Right cardiac atrium (tissue), 5 donors: ENCODE results near the gene ADAMTS6. TPM values are rescaled to one million over a fixed set of nuclear protein-coding genes. Genes with fewer than 3 reads are reported as not detected.
A peak's percentile ranks its signal among the peaks of the same experiment; 100 is the strongest.
"Not testable (repeated sequence)": the region's sequence is repeated elsewhere in the genome, so short reads cannot be mapped to it uniquely, and the experiment has no call there.

Experiments
- ATAC-seq, 2 donors: fragments of 200-7000 bp; cut with Tn5 transposase; one replicate each; pipeline versions ENCODE4 v1.8.0 to v1.9.1; 2020; ENCODE audit warnings: moderate library complexity in 2 of 2, mild to moderate bottlenecking in 1 of 2
- DNase-seq, 3 donors: peaks; one replicate each; pipeline ENCODE4 v3.0.0-alpha.2; 2020
- H3K27ac ChIP-seq: one replicate; pipeline ENCODE4 v1.5.1; 2013; ENCODE audit warnings: mild to moderate bottlenecking, low read length, control low read depth, moderate library complexity
- H3K27me3 ChIP-seq: one replicate; pipeline ENCODE4 v1.6.1; 2013; ENCODE audit not compliant: control insufficient read depth, insufficient read depth
- H3K4me1 ChIP-seq: one replicate; pipeline ENCODE4 v1.6.1; 2013; ENCODE audit warnings: low read length; ENCODE audit not compliant: control insufficient read depth, insufficient read depth
- H3K4me3 ChIP-seq: one replicate; pipeline ENCODE4 v1.5.1; 2013; ENCODE audit warnings: low read length, control low read depth
- H3K9me3 ChIP-seq: one replicate; pipeline ENCODE4 v1.6.1; 2013; ENCODE audit warnings: low read length; ENCODE audit not compliant: control insufficient read depth
- WGBS: extraction: QIAGEN DNeasy Blood & Tissue Kit; methylation state at CpG from one replicate; pipeline ENCODE4 v1.1.7; 2013; 5-methylcytosine and 5-hydroxymethylcytosine counted together
- intact Hi-C, 4 donors: fragments of 100-400 bp; cut with DNase I; formaldehyde crosslinking; loops; one replicate each; pipeline versions ENCODE4 v1.11.0 to v1.14.0; 2022 to 2023
- long read RNA-seq, 4 donors: library from polyadenylated mRNA; unstranded; transcript quantifications; one replicate each; pipeline ENCODE4 v2.0.0, GENCODE V29; 2020 to 2021
- polyA plus RNA-seq: library from polyadenylated mRNA; stranded (reverse); fragments of 200-250 nt; gene quantifications from one replicate; pipeline ENCODE4 v1.2.3, GENCODE V29; 2013
- total RNA-seq, 4 donors: library from RNA; stranded (reverse); fragmentation: NEBNext Ultra II Directional; extraction: Animal tissue kit (Norgen Biotek cat#: 25700); gene quantifications; one replicate each; pipeline ENCODE4 v1.2.1, GENCODE V29; 2021
- donor health status: healthy with polysubstance abuse.
- donor health status: DM: no; HTN: yes; CAD: no.
- donor health status: DM: no; HTN: no; CAD: no.
- donor health status: DM: no; HTN: yes; CAD: no; lungs with severe emphysema.
- donor health status: DM: yes; HTN: yes; CAD: no.

The ADAMTS6 gene, protein sequence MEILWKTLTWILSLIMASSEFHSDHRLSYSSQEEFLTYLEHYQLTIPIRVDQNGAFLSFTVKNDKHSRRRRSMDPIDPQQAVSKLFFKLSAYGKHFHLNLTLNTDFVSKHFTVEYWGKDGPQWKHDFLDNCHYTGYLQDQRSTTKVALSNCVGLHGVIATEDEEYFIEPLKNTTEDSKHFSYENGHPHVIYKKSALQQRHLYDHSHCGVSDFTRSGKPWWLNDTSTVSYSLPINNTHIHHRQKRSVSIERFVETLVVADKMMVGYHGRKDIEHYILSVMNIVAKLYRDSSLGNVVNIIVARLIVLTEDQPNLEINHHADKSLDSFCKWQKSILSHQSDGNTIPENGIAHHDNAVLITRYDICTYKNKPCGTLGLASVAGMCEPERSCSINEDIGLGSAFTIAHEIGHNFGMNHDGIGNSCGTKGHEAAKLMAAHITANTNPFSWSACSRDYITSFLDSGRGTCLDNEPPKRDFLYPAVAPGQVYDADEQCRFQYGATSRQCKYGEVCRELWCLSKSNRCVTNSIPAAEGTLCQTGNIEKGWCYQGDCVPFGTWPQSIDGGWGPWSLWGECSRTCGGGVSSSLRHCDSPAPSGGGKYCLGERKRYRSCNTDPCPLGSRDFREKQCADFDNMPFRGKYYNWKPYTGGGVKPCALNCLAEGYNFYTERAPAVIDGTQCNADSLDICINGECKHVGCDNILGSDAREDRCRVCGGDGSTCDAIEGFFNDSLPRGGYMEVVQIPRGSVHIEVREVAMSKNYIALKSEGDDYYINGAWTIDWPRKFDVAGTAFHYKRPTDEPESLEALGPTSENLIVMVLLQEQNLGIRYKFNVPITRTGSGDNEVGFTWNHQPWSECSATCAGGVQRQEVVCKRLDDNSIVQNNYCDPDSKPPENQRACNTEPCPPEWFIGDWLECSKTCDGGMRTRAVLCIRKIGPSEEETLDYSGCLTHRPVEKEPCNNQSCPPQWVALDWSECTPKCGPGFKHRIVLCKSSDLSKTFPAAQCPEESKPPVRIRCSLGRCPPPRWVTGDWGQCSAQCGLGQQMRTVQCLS (N-terminal part only)
- 1 to 10 TPM in 3 of 4 donors, under 1 TPM in 1; 0.86 to 1.8 (median 1.1) TPM for total RNA-seq
- polyA plus RNA-seq = 0.29 TPM
- long read RNA-seq, donor 1, partial matches to known transcripts = 1 of 1 reads
- long read RNA-seq, donor 1, other reads (novel, unspliced or antisense) = 0 of 1 reads
- long read RNA-seq, donor 2, partial matches to known transcripts = 0 of 1 reads
- long read RNA-seq, donor 2, other reads (novel, unspliced or antisense) = 1 of 1 reads
- long read RNA-seq, donor 3 = 0 reads
- long read RNA-seq, donor 4 = 0 reads

DNA sequence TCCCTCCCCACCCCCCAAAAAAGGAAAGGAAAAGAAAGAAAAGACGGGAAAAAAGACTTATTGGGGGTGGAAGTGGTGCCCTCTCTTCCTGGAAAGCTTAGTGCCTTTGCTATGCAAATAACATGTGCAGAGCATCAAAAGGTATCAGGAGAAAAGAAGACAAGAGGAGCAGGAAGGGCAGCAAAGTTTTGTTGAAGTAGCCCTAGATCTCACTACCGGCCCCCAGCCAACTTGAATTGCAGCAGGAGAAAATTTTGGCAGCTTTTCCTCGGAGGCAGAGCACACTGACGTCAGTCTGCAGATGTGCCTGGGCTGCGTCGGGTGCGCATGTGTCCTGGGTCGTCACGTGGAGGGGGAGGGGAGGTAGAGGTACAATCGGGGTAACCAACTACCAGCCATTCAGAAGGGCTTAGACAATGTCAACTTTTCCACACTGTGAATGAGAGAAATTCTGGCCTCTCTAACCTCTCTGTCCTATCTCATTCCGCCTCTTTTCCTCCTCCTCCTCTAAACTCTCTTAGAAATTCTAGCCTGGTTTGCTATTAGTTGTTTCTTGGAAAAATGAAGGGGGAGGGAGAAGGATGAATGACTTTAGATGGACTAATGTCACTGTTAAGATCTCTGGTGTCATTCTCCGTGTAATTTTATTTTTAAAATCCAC lies at the start of gene ADAMTS6:
TSS of gene ADAMTS6 (minus strand) at position 286 of the 661 bp plus-strand sequence. CDS start 8,247 bp downstream, outside the sequence.
- Histone ChIP-seq H3K27me3 (no peaks in the 10 kb centered on the region), H3K4me1 (no peaks in the 10 kb centered on the region), H3K27ac (peak within 1 kb of the TSS; percentile 89), H3K9me3 (no peaks in the 10 kb centered on the region), H3K4me3 (peak within 1 kb of the TSS; percentile 98)
- WGBS = 0% methylated on average over 12 of the region's 12 CpGs
- peak; percentile 93 to 96 (median 95) for DNase-seq
- peak; percentile 97 to 98 for ATAC-seq
- intact Hi-C loops = loop anchor here (2.0 to 10.0 kb wide), 10 partner anchors 377 to 847 kb away; no protein-coding TSS in a partner anchor

DNA sequence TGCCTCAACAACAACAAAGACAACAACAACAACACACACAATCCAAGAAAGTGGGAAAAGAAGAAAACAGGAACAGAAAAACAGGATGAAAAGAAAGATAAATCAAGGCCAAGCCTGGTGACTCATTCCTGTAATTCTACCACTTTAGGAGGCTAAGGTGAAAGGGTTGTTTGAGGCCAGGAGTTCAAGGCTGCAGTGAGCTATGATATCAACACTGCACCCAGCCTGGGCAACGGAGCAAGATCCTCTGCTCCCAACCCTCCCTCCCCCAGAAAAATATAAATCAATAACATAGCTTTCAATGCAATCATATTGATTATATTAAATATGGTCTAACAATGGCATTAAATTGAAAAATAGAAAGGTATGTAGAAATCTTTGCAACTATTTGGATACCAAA lies 49.2 kb upstream of the ADAMTS6 start:
- ATAC-seq = no peak
- intact Hi-C loops = no loop called here
- DNase-seq = no peak
- no peak overlapping the region for H3K27ac ChIP-seq
- H3K9me3 ChIP-seq = no peaks in the 10 kb centered on the region
- no peak overlapping the region for H3K4me3 ChIP-seq
- H3K4me1 ChIP-seq = no peaks in the 10 kb centered on the region
- WGBS = 98% methylated on average over 1 of the region's 1 CpG
- H3K27me3 ChIP-seq = no peaks in the 10 kb centered on the region

DNA sequence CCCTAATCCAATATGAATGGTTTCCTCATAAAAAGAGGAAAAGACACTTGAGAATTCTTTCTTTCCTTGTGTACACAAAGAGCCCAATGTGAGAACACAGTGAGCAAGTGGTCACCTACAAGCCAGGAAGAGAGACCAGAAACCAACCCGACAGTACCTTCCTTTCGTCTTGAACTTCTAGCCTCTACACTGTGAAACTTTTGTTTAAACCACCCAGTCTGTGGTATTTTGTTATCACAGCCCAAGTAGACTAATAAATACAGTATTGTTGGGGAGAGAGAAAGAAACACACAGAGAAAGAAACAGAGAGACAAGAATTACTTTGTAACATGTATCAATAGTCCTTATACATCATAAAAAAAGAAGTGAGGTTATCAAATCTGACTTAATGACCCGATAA lies 44.0 kb upstream of the ADAMTS6 start:
- 87% methylated on average over 3 of the region's 3 CpGs for WGBS
- intact Hi-C loops = no loop called here
- ATAC-seq = no peak

DNA sequence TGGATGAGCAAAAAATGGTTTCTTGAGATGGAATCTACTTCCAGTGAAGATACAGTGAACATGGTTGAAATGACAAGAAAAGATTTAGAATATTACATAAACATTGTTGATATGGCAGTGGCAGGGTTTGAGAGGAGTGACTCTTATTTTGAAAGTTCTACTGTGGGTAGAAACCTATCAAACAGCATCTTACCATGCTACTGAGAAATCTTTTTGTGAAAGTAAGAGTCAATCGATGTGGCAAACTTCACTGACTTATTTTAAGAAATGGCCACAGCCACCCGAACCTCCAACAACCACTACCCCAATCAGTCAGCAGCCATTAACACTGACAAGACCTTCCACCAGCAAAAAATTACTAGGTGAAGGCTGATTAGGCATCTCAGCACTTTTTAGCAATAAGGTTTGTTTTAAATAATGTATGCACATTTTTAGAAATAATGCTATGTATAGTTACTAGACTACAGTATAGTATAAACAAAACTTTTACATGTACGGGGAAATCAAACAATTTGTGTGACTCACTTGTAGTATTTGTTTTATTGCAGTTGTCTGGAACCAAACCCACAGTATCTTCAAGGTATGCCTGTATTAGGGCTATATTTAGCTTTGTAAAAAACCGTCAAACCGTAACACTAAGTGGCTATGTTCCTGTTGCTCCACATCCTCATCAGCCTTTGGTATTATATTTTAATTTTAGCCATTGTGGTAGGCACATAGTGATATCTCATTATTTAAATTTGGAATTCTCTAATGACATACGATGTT lies 30.6 kb upstream of the ADAMTS6 start:
- H3K9me3 ChIP-seq = no peaks in the 10 kb centered on the region
- H3K4me3 ChIP-seq = no peak overlapping the region
- WGBS = 74% methylated on average over 6 of the region's 6 CpGs
- no peaks in the 10 kb centered on the region for H3K27me3 ChIP-seq
- intact Hi-C loops = no loop called here
- ATAC-seq (no peak), DNase-seq (no peak)
- H3K4me1 ChIP-seq = no peaks in the 10 kb centered on the region
- no peak overlapping the region for H3K27ac ChIP-seq

More for the DNA sequence above, 44.0 kb upstream of the ADAMTS6 start:
- no peak for DNase-seq
- H3K9me3 ChIP-seq = no peaks in the 10 kb centered on the region
- H3K27me3 ChIP-seq = no peaks in the 10 kb centered on the region
- H3K4me1 ChIP-seq = no peaks in the 10 kb centered on the region
- no peak overlapping the region for H3K4me3 ChIP-seq
- H3K27ac ChIP-seq = no peak overlapping the region

DNA sequence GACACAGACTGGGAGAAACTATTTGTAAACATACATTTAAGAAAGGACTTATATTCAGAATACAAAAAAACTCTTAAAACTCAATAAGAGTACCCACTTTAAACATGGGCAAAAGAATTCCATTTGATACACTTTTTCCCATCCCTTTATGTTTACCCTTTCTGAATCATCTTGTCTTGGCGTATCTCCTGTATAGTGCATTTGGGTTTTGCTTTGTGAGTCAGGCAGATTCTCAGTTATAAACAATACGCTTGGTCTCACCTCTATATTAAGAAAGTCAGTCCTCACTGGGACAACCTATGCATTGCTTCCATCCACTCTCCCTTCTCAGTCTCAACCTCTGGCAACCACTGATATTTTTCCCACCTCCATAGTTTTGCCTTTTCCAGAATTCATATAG lies 27.3 kb upstream of the ADAMTS6 start:
- no peak for ATAC-seq
- 97% methylated on average over 2 of the region's 2 CpGs for WGBS

DNA sequence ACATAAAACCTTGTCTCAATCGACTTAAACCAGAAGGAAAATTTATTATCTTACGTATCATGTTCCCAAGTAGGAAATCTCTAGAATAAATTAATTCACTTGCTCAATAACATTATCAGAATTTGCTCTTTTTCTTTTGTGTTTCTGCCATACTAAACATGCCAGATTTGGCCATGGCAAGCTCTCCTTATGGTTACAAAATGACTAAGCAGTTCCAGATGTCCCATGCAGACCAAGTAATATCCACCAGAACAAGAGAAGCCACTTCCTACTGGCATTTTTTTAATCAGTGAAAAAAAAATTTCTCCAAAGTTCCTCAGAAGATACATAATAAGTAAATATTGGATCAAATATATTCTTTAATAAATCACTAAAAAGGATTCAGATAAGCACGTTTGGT lies 25.2 kb upstream of the ADAMTS6 start:
- DNase-seq (no peak), ATAC-seq (no peak)
- 70% methylated on average over 3 of the region's 3 CpGs for WGBS
- H3K27me3 ChIP-seq = no peaks in the 10 kb centered on the region
- no peak overlapping the region for H3K27ac ChIP-seq
- H3K4me1 ChIP-seq = no peaks in the 10 kb centered on the region
- no peaks in the 10 kb centered on the region for H3K9me3 ChIP-seq
- no peak overlapping the region for H3K4me3 ChIP-seq
- intact Hi-C loops = no loop called here

More for the DNA sequence above, 27.3 kb upstream of the ADAMTS6 start:
- Histone ChIP-seq H3K4me3 (no peak overlapping the region), H3K27me3 (no peaks in the 10 kb centered on the region), H3K4me1 (no peaks in the 10 kb centered on the region), H3K27ac (no peak overlapping the region), H3K9me3 (no peaks in the 10 kb centered on the region)
- no peak for DNase-seq
- intact Hi-C loops = no loop called here

DNA sequence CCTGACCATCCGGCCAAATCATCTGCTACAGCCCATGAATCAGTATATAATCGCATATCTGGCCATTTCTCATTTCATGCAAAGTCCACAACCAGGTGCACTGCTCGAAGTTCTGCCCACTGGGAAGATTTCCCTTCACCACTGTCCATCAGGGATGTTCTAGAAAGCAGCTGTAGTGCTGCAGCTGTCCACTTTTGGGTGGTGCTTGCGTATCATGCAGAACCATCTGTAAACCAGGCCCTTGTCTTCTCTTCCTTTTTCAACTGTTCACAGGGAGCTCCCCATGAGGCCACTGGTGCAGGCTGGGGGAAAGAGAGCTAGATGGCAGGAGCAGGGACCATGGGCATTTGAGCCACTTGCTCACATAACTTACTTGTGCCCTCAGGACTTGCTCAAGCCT lies 7.4 kb upstream of the ADAMTS6 start:
- Histone ChIP-seq H3K27me3 (no peaks in the 10 kb centered on the region), H3K4me1 (no peaks in the 10 kb centered on the region), H3K4me3 (no peak overlapping the region), H3K9me3 (no peaks in the 10 kb centered on the region), H3K27ac (no peak overlapping the region)
- DNase-seq (no peak), ATAC-seq (no peak)
- intact Hi-C loops = loop anchor here (10.0 kb wide), 5 partner anchors 384 to 854 kb away; no protein-coding TSS in a partner anchor
- WGBS = 95% methylated on average over 4 of the region's 4 CpGs

DNA sequence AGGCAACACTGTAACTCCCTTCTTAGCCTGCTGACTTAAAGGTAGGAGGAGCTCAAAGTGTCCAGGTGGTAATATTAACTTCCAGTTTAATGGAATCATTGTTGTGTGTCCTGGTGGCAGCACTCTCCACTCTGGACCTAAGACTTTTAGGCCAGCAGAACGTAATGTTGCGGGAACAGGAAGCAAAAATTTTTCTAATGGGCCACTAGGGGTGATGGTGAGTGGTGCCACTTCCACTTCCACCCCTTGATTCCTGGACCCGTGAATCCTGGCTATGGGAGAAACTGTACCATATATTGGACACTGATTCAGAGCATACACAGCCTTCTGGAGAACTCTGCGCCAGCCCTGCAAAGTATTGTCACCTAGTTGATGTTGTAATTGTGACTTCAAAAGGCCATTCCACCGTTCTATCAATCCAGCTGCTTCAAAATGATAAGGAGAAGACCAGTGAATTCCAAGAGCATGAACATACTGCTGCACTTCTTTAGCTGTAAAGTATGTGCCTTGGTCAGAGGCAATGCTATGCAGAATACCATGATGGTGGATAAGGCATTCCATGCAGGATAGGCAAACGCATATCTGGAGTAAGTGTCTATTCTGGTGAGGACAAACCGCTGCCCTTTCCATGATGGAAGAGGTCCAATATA lies 6.4 kb upstream of the ADAMTS6 start:
- 80% methylated on average over 7 of the region's 7 CpGs for WGBS
- intact Hi-C loops = loop anchor here (10.0 kb wide), 5 partner anchors 383 to 853 kb away; no protein-coding TSS in a partner anchor

DNA sequence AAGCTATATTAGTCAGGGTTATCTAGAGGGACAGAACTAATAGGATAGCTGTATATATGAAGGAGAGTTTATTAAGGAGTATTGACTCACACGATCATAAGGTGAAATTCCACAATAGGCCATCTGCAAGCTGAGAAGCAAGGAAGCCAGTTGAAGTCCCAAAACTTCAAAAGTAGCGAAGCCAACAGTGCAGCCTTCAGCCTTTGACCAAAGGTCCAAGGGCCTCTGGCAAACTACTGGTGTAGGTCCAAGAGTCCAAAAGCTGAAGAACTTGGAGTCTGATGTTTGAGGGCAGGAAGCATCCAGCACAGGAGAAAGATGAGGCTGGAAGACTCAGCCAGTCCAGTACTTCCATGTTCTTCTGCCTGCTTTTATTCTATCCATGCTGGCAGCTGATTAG lies 5.1 kb upstream of the ADAMTS6 start:
- DNase-seq, H3K9me3 ChIP-seq, H3K27ac ChIP-seq, H3K4me1 ChIP-seq, ATAC-seq, H3K4me3 ChIP-seq, H3K27me3 ChIP-seq: not testable (repeated sequence)
- WGBS = 93% methylated on average over 2 of the region's 2 CpGs
- intact Hi-C loops = loop anchor here (10.0 kb wide), 5 partner anchors 382 to 852 kb away; no protein-coding TSS in a partner anchor

More for the DNA sequence above, 6.4 kb upstream of the ADAMTS6 start:
- not testable (repeated sequence) for H3K4me3 ChIP-seq, H3K27me3 ChIP-seq, ATAC-seq, H3K27ac ChIP-seq, H3K9me3 ChIP-seq, DNase-seq, H3K4me1 ChIP-seq
